ENCODE data around the gene ANKS1A. TPM values are rescaled to one million over a fixed set of nuclear protein-coding genes. Genes with fewer than 3 reads are reported as not detected.
A peak's percentile ranks its signal among the peaks of the same experiment; 100 is the strongest.
"Not testable (repeated sequence)": the region's sequence is repeated elsewhere in the genome, so short reads cannot be mapped to it uniquely, and the experiment has no call there.

ANKS1A gene
- polyA plus RNA-seq, 4 donors = 6.5 to 29.9 (median 10.8) TPM

DNA sequence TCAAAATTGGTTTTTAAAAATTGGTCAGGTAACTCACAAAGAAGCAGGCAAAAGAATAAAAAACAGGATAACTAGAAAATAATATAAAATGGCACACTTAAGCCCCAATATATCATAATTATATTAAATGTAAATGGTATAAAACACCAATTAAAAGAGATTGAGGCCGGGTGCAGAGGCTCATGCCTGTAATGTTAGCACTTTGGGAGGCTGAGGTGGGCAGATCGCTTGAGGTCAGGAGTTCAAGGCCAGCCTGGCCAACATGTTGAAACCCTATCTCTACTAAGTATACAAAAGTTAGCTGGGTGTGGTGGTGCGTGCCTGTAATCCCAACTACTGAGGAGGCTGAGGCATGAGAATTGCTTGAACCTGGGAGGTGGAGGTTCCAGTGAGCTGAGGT lies 216.0 kb downstream of the ANKS1A start:
- no peaks in the 10 kb centered on the region for H3K27me3 ChIP-seq (ENCODE audit: control insufficient read depth in 3 of 3, insufficient read depth in 3 of 3, low read length in 3 of 3)
- H3K4me1 ChIP-seq (ENCODE audit: control insufficient read depth in 3 of 3, insufficient read depth in 2 of 3, low read depth in 1 of 3, low read length in 2 of 3) = peaks cover 0 to 2% (median 0%) of the 10 kb centered on the region in 3 donors
- no peak overlapping the region for H3K27ac ChIP-seq (ENCODE audit: low read depth in 1 of 3, low read length in 2 of 3)
- DNase-seq (no peak), FAIRE-seq (no peak)
- 87 to 96% (median 93%) methylated on average over 3 of the region's 3 CpGs for WGBS, 3 donors
- no peak overlapping the region for H3K4me3 ChIP-seq (ENCODE audit: low read depth in 1 of 3, low read length in 3 of 3)
- H3K9me3 ChIP-seq (ENCODE audit: control insufficient read depth in 2 of 2, insufficient read depth in 1 of 2, low read depth in 1 of 2, low read length in 1 of 2) = peaks cover 0 to 10% of the 10 kb centered on the region in 2 donors
- H3K36me3 ChIP-seq (ENCODE audit: control insufficient read depth in 3 of 3, insufficient read depth in 2 of 3, low read depth in 1 of 3, low read length in 3 of 3) = no peaks in the 10 kb centered on the region

DNA sequence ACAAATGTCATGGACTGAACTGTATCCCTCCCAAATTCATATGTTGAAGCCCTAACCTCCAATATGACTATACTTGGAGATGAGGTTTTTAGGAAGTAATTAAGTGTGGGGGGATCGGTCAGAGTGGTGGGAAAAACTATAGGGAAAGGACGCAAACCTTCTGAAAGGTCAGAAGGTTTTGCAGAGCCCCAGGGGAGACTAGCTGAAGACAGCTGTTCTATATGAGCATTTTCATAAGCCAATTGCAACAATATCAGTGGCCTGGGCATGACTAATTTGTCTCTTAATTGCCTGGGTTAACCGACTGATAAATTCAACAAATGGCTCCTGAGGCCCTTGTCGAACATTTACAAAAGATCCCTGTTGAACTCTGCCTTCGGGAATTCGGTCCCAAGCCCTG lies 217.0 kb downstream of the ANKS1A start:
- not testable (repeated sequence) for H3K4me3 ChIP-seq (ENCODE audit: low read depth in 1 of 3, low read length in 3 of 3); H3K36me3 ChIP-seq (ENCODE audit: control insufficient read depth in 3 of 3, insufficient read depth in 2 of 3, low read depth in 1 of 3, low read length in 3 of 3); H3K27ac ChIP-seq (ENCODE audit: low read depth in 1 of 3, low read length in 2 of 3); FAIRE-seq; H3K4me1 ChIP-seq (ENCODE audit: control insufficient read depth in 3 of 3, insufficient read depth in 2 of 3, low read depth in 1 of 3, low read length in 2 of 3); H3K27me3 ChIP-seq (ENCODE audit: control insufficient read depth in 3 of 3, insufficient read depth in 3 of 3, low read length in 3 of 3)
- DNase-seq = peak in 1 of 2 donors; percentile 66
- WGBS, 3 donors = 46 to 66% (median 59%) methylated on average over 6 of the region's 6 CpGs
- peaks cover 0 to 10% of the 10 kb centered on the region in 2 donors for H3K9me3 ChIP-seq (ENCODE audit: control insufficient read depth in 2 of 2, insufficient read depth in 1 of 2, low read depth in 1 of 2, low read length in 1 of 2)

DNA sequence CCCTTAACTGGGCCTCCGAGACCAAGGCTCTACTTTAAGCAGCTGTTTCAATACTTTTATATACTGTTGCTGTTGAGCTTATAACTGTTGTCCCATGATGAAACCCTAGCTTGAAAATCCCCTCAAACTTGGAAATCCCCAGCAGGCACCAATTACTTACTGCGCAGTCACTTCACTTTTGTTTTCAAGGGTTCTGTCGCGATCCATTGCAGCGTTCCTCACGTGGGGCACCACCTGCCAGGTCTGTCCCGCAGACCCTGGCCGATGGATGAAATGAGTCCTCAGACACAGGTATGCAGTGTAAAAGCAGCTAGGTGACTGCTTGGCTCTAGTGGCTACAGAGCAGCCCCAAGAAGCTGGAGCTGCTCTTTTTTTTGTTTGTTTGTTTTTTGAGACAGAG lies 218.2 kb downstream of the ANKS1A start:
- peaks cover 0 to 10% of the 10 kb centered on the region in 2 donors for H3K9me3 ChIP-seq (ENCODE audit: control insufficient read depth in 2 of 2, insufficient read depth in 1 of 2, low read depth in 1 of 2, low read length in 1 of 2)
- not testable (repeated sequence) for H3K27ac ChIP-seq (ENCODE audit: low read depth in 1 of 3, low read length in 2 of 3); H3K4me3 ChIP-seq (ENCODE audit: low read depth in 1 of 3, low read length in 3 of 3); H3K36me3 ChIP-seq (ENCODE audit: control insufficient read depth in 3 of 3, insufficient read depth in 2 of 3, low read depth in 1 of 3, low read length in 3 of 3); H3K4me1 ChIP-seq (ENCODE audit: control insufficient read depth in 3 of 3, insufficient read depth in 2 of 3, low read depth in 1 of 3, low read length in 2 of 3); H3K27me3 ChIP-seq (ENCODE audit: control insufficient read depth in 3 of 3, insufficient read depth in 3 of 3, low read length in 3 of 3); DNase-seq; FAIRE-seq
- WGBS, 3 donors = 59 to 85% (median 72%) methylated on average over 8 of the region's 8 CpGs

DNA sequence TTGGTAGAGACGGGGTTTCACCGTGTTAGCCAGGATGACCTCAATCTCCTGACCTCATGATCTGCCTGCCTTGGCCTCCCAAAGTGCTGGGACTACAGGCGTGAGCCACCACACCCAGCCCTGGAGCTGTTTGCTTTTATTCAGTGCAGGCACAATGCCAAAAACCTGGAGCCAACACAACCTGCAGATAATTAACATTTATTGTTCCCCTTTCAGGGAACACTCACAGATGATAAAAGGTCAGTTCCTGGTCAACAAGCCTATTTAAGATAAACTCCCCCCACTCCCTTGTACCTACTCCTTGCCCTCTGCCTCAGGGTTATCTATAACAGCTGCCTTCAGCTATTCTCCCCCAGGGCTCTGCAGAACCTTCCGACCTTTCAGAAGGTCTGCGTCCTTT lies 218.7 kb downstream of the ANKS1A start:
- WGBS, 3 donors = 14 to 46% (median 31%) methylated on average over 5 of the region's 5 CpGs
- Histone ChIP-seq H3K27ac (ENCODE audit: low read depth in 1 of 3, low read length in 2 of 3) (peak overlapping the region in 2 of 3 donors; percentile 24 to 68), H3K9me3 (ENCODE audit: control insufficient read depth in 2 of 2, insufficient read depth in 1 of 2, low read depth in 1 of 2, low read length in 1 of 2) (peaks cover 0 to 11% of the 10 kb centered on the region in 2 donors)
- peak; percentile 31 to 93 for DNase-seq
- H3K27me3 ChIP-seq (ENCODE audit: control insufficient read depth in 3 of 3, insufficient read depth in 3 of 3, low read length in 3 of 3); H3K4me3 ChIP-seq (ENCODE audit: low read depth in 1 of 3, low read length in 3 of 3); H3K36me3 ChIP-seq (ENCODE audit: control insufficient read depth in 3 of 3, insufficient read depth in 2 of 3, low read depth in 1 of 3, low read length in 3 of 3); H3K4me1 ChIP-seq (ENCODE audit: control insufficient read depth in 3 of 3, insufficient read depth in 2 of 3, low read depth in 1 of 3, low read length in 2 of 3); FAIRE-seq: not testable (repeated sequence)

DNA sequence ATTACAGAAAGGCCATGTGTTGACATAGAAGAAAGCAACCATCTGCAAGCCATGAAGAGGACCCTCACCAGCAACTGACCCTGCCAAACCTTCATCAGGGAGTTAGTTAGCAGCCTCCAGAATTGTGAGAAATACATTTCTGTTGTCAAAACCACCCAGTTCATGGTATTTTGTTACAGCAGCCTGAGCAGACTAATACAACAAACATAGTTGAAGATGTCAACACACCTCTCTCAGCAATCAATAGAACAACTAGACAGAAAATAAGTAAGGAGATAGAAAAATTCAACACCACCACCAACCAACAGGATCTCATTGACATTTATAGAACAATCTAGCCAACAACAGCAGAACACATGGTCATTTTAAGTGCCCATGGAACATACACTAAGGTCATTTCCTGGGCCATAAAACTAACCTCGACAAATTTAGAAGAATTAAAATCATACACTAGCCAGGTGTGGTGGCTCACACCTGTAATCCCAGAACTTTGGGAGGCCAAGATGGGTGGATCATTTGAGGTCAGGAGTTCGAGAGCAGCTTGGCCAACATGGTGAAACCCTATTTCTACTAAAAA lies 219.3 kb downstream of the ANKS1A start:
- no peaks in the 10 kb centered on the region for H3K36me3 ChIP-seq (ENCODE audit: control insufficient read depth in 3 of 3, insufficient read depth in 2 of 3, low read depth in 1 of 3, low read length in 3 of 3)
- DNase-seq = no peak
- no peak for FAIRE-seq
- H3K27me3 ChIP-seq (ENCODE audit: control insufficient read depth in 3 of 3, insufficient read depth in 3 of 3, low read length in 3 of 3) = no peaks in the 10 kb centered on the region
- WGBS, 3 donors = 60 to 79% (median 64%) methylated on average over 2 of the region's 2 CpGs
- peaks cover 0 to 13% of the 10 kb centered on the region in 2 donors for H3K9me3 ChIP-seq (ENCODE audit: control insufficient read depth in 2 of 2, insufficient read depth in 1 of 2, low read depth in 1 of 2, low read length in 1 of 2)
- H3K4me1 ChIP-seq (ENCODE audit: control insufficient read depth in 3 of 3, insufficient read depth in 2 of 3, low read depth in 1 of 3, low read length in 2 of 3) = peaks cover 0 to 2% (median 0%) of the 10 kb centered on the region in 3 donors
- H3K4me3 ChIP-seq (ENCODE audit: low read depth in 1 of 3, low read length in 3 of 3) = no peak overlapping the region
- H3K27ac ChIP-seq (ENCODE audit: low read depth in 1 of 3, low read length in 2 of 3) = peak overlapping the region in 2 of 3 donors; percentile 24 to 68

DNA sequence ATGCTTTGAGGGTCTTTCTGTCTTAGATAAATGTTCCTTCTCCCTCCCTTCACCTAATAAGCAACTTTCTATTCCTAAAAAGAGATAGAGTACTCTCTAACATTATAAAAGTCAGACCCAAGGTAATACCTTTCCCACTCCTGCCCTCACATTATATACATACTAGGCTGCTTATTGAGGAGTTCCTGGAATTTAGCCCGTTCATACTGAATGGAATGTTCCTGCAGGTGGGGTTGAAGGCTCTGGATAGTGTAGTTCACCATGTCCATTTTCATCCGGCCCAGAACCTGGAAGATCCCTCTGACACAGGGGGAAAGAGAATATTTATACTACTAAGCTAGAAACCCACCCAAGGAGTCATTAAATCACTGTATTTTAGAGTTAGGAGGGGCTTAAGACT lies 231.7 kb downstream of the ANKS1A start:
- Histone ChIP-seq H3K36me3 (ENCODE audit: control insufficient read depth in 3 of 3, insufficient read depth in 2 of 3, low read depth in 1 of 3, low read length in 3 of 3) (no peaks in the 10 kb centered on the region), H3K9me3 (ENCODE audit: control insufficient read depth in 2 of 2, insufficient read depth in 1 of 2, low read depth in 1 of 2, low read length in 1 of 2) (peaks cover 0 to 4% of the 10 kb centered on the region in 2 donors), H3K4me3 (ENCODE audit: low read depth in 1 of 3, low read length in 3 of 3) (no peak overlapping the region), H3K27me3 (ENCODE audit: control insufficient read depth in 3 of 3, insufficient read depth in 3 of 3, low read length in 3 of 3) (no peaks in the 10 kb centered on the region), H3K4me1 (ENCODE audit: control insufficient read depth in 3 of 3, insufficient read depth in 2 of 3, low read depth in 1 of 3, low read length in 2 of 3) (no peaks in the 10 kb centered on the region), H3K27ac (ENCODE audit: low read depth in 1 of 3, low read length in 2 of 3) (no peak overlapping the region)
- FAIRE-seq (no peak), DNase-seq (no peak)
- WGBS, 3 donors = 71 to 83% (median 82%) methylated on average over 2 of the region's 2 CpGs

DNA sequence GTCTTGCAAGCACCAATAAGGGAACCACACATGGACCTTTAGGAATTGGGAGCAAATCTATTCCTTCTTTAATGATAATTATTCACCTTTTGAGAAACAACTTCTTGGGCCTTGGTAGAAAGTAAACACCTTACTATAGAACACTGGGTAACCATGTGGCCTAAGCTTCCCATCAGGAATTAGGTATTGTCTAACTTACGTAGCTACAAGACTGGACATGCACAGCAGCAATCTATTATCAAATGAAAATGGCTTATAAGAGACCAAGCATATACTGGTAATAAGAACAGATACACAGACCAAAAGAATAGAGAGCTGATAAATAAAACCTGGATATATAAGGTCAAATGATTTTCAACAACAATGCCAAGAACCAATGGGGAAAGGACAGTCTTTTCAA lies 235.3 kb downstream of the ANKS1A start:
- no peak overlapping the region for H3K4me3 ChIP-seq (ENCODE audit: low read depth in 1 of 3, low read length in 3 of 3)
- no peak for FAIRE-seq
- H3K9me3 ChIP-seq (ENCODE audit: control insufficient read depth in 2 of 2, insufficient read depth in 1 of 2, low read depth in 1 of 2, low read length in 1 of 2) = peaks cover 0 to 4% of the 10 kb centered on the region in 2 donors
- no peak overlapping the region for H3K27ac ChIP-seq (ENCODE audit: low read depth in 1 of 3, low read length in 2 of 3)
- DNase-seq = no peak
- no peaks in the 10 kb centered on the region for H3K36me3 ChIP-seq (ENCODE audit: control insufficient read depth in 3 of 3, insufficient read depth in 2 of 3, low read depth in 1 of 3, low read length in 3 of 3)
- H3K4me1 ChIP-seq (ENCODE audit: control insufficient read depth in 3 of 3, insufficient read depth in 2 of 3, low read depth in 1 of 3, low read length in 2 of 3) = no peaks in the 10 kb centered on the region
- no peaks in the 10 kb centered on the region for H3K27me3 ChIP-seq (ENCODE audit: control insufficient read depth in 3 of 3, insufficient read depth in 3 of 3, low read length in 3 of 3)
- WGBS, 3 donors = 89 to 100% (median 96%) methylated on average over 1 of the region's 1 CpG

DNA sequence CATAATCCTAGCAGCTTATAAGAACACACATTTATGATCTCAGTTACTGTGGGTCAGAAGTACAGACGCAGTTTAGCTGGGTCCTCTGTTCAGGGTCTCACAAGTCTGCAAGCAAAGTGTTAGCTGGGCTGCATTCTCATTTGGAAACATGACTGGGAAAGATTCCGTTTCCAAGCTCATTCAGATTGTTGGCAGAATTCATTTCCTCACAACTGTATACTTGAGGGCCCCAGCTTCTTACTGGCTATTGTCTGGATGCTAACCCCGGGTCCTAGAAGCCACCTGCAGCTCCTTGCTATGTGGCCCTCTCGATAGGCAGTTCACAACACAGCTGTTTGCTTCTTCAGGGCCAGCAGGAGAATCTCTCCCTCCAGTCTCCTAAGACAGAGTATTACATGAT lies 239.0 kb downstream of the ANKS1A start:
- WGBS, 3 donors = 57 to 72% (median 71%) methylated on average over 4 of the region's 4 CpGs
- DNase-seq (no peak), FAIRE-seq (no peak)
- Histone ChIP-seq H3K4me3 (ENCODE audit: low read depth in 1 of 3, low read length in 3 of 3) (no peak overlapping the region), H3K9me3 (ENCODE audit: control insufficient read depth in 2 of 2, insufficient read depth in 1 of 2, low read depth in 1 of 2, low read length in 1 of 2) (peaks cover 0 to 4% of the 10 kb centered on the region in 2 donors), H3K27me3 (ENCODE audit: control insufficient read depth in 3 of 3, insufficient read depth in 3 of 3, low read length in 3 of 3) (no peaks in the 10 kb centered on the region), H3K36me3 (ENCODE audit: control insufficient read depth in 3 of 3, insufficient read depth in 2 of 3, low read depth in 1 of 3, low read length in 3 of 3) (no peaks in the 10 kb centered on the region), H3K4me1 (ENCODE audit: control insufficient read depth in 3 of 3, insufficient read depth in 2 of 3, low read depth in 1 of 3, low read length in 2 of 3) (no peaks in the 10 kb centered on the region), H3K27ac (ENCODE audit: low read depth in 1 of 3, low read length in 2 of 3) (no peak overlapping the region)

DNA sequence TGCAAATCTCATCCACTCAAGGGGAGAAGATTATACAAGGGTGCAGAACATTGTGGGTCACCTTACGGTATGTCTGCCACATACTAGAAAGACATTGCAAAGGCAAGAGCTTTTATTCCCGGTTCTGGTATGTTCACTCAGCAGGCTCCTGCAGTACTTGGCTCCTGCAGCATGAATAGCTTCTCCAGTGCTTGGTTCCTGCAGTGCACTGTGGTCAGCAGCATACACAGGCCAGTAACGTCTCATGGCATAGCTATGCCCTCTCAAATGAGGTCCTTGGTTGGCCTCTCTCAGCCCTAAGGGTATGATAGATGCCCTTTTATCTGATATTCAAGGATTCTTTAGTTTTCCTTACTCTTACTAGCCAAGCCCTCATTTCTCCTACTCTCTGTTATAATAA lies 239.4 kb downstream of the ANKS1A start:
- H3K4me3 ChIP-seq (ENCODE audit: low read depth in 1 of 3, low read length in 3 of 3) = no peak overlapping the region
- no peaks in the 10 kb centered on the region for H3K4me1 ChIP-seq (ENCODE audit: control insufficient read depth in 3 of 3, insufficient read depth in 2 of 3, low read depth in 1 of 3, low read length in 2 of 3)
- H3K9me3 ChIP-seq (ENCODE audit: control insufficient read depth in 2 of 2, insufficient read depth in 1 of 2, low read depth in 1 of 2, low read length in 1 of 2) = peaks cover 0 to 2% of the 10 kb centered on the region in 2 donors
- no peaks in the 10 kb centered on the region for H3K27me3 ChIP-seq (ENCODE audit: control insufficient read depth in 3 of 3, insufficient read depth in 3 of 3, low read length in 3 of 3)
- DNase-seq (no peak), FAIRE-seq (no peak)
- no peak overlapping the region for H3K27ac ChIP-seq (ENCODE audit: low read depth in 1 of 3, low read length in 2 of 3)
- H3K36me3 ChIP-seq (ENCODE audit: control insufficient read depth in 3 of 3, insufficient read depth in 2 of 3, low read depth in 1 of 3, low read length in 3 of 3) = no peaks in the 10 kb centered on the region
- WGBS, 3 donors = 81 to 89% (median 81%) methylated on average over 3 of the region's 3 CpGs
